ENCODE data around the gene MAGI2. TPM values are rescaled to one million over a fixed set of nuclear protein-coding genes. Genes with fewer than 3 reads are reported as not detected.
"Not testable (repeated sequence)": the region's sequence is repeated elsewhere in the genome, so short reads cannot be mapped to it uniquely, and the experiment has no call there.

MAGI2 gene
- total RNA-seq, 1 donor from 2014 or later = 11.4 TPM

- no peak overlapping the region for H3K27ac Mint-ChIP-seq
- no peaks in the 10 kb centered on the region for H3K9me3 Mint-ChIP-seq (ENCODE audit: low read depth)
- H3K4me1 Mint-ChIP-seq (ENCODE audit: low read depth) = peaks cover 2% of the 10 kb centered on the region
- TF ChIP-seq CTCF (IDR thresholded peaks at IDR 0.05; ENCODE audit: unreplicated experiment) = no peak
- no peaks in the 10 kb centered on the region for H3K27me3 Mint-ChIP-seq
- no peaks in the 10 kb centered on the region for H3K36me3 Mint-ChIP-seq (ENCODE audit: insufficient read depth)
- no peak overlapping the region for H3K4me3 Mint-ChIP-seq (ENCODE audit: low read depth)
- DNase-seq (ENCODE audit: low spot score, unreplicated experiment) = no peak
These were observed 859.3 kb downstream of the MAGI2 start for GRCh38 chr7:78594156-78594555.

DNA sequence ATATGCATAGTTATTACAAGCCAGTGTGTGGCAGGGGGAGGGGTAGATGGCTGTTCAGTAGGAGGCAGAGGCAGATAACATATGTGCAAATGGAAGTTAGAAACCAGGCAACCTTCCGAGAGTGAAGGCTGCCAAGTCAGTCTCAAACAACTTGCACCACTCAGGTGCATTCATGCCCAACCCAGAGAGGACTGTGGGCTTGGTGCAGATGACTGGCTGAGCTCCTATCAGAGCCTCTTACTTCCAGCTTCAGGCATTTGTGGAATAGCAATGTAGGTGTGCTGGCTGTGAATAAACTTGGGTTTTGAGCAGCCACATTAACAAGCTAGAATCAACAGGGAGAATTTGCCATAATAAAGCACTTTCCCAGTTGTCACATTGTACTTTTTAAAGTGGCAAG, 865.1 kb downstream of the MAGI2 start:
- no peak for TF ChIP-seq CTCF (IDR thresholded peaks at IDR 0.05; ENCODE audit: unreplicated experiment)
- Mint-ChIP-seq H3K36me3 (ENCODE audit: insufficient read depth) (no peaks in the 10 kb centered on the region), H3K4me3 (ENCODE audit: low read depth) (no peak overlapping the region), H3K27ac (no peak overlapping the region), H3K4me1 (ENCODE audit: low read depth) (peaks cover 2% of the 10 kb centered on the region), H3K27me3 (no peaks in the 10 kb centered on the region), H3K9me3 (ENCODE audit: low read depth) (no peaks in the 10 kb centered on the region)
- DNase-seq (ENCODE audit: low spot score, unreplicated experiment) = no peak

DNA sequence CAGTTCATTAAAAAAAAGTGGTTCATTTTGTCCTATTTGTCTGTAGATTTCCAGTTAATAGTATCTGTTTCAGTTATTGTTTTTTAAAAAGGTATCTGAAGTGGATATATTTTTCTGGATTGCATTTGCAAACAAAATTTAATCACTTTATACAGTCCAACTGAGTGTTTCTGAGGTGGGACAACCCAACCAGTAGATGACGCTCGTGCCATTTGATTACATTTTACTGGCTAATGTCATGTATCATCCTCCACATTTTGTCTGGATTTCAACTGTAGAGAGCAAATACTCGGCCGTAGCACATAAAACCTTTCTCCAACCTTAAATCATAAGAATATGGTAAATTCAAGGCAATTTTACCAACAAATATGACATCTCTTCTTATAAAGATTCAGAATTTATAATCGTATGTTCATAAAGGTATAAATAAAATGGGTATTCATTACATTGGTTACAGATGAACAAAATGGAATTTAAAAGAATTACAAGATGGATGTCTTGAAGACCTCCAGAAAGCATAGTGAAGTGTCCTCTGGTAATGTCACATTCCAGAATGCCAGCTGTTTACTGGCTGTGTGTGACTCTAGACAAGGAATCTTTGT, 865.9 kb downstream of the MAGI2 start:
- Mint-ChIP-seq H3K27ac (no peak overlapping the region), H3K27me3 (no peaks in the 10 kb centered on the region), H3K9me3 (ENCODE audit: low read depth) (no peaks in the 10 kb centered on the region), H3K4me3 (ENCODE audit: low read depth) (no peak overlapping the region), H3K4me1 (ENCODE audit: low read depth) (peaks cover 2% of the 10 kb centered on the region), H3K36me3 (ENCODE audit: insufficient read depth) (no peaks in the 10 kb centered on the region)
- no peak for DNase-seq (ENCODE audit: low spot score, unreplicated experiment)
- TF ChIP-seq CTCF (IDR thresholded peaks at IDR 0.05; ENCODE audit: unreplicated experiment) = no peak

DNA sequence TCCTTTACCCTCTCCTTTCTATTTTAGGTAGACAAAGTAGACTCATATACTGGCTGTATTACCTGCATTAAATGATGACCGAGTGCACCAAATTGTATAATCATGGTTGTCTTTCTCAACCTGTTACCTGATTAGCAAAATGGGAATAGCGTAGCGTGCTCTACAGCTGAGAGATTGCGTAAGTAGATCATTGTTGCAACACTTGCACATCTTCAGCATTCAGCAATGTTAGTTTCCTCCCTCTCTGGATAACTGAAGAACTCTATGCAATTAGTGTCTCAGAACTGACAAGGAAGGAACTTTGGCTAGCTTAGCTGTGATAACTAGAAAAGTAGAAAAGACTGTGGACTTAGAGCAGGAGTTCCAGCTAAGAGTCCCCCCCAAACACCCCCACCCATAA, 867.5 kb downstream of the MAGI2 start:
- Mint-ChIP-seq H3K36me3 (ENCODE audit: insufficient read depth) (no peaks in the 10 kb centered on the region), H3K4me3 (ENCODE audit: low read depth) (no peak overlapping the region), H3K4me1 (ENCODE audit: low read depth) (peaks cover 2% of the 10 kb centered on the region), H3K9me3 (ENCODE audit: low read depth) (no peaks in the 10 kb centered on the region), H3K27ac (no peak overlapping the region), H3K27me3 (no peaks in the 10 kb centered on the region)
- no peak for DNase-seq (ENCODE audit: low spot score, unreplicated experiment)
- TF ChIP-seq CTCF (IDR thresholded peaks at IDR 0.05; ENCODE audit: unreplicated experiment) = no peak

- no peak for DNase-seq (ENCODE audit: low spot score, unreplicated experiment)
- Mint-ChIP-seq H3K27me3 (no peaks in the 10 kb centered on the region), H3K4me1 (ENCODE audit: low read depth) (no peaks in the 10 kb centered on the region), H3K27ac (no peak overlapping the region), H3K9me3 (ENCODE audit: low read depth) (no peaks in the 10 kb centered on the region), H3K36me3 (ENCODE audit: insufficient read depth) (no peaks in the 10 kb centered on the region), H3K4me3 (ENCODE audit: low read depth) (no peak overlapping the region)
- TF ChIP-seq CTCF (IDR thresholded peaks at IDR 0.05; ENCODE audit: unreplicated experiment) = no peak
These were observed 874.8 kb downstream of the MAGI2 start for GRCh38 chr7:78578686-78579085.

DNA sequence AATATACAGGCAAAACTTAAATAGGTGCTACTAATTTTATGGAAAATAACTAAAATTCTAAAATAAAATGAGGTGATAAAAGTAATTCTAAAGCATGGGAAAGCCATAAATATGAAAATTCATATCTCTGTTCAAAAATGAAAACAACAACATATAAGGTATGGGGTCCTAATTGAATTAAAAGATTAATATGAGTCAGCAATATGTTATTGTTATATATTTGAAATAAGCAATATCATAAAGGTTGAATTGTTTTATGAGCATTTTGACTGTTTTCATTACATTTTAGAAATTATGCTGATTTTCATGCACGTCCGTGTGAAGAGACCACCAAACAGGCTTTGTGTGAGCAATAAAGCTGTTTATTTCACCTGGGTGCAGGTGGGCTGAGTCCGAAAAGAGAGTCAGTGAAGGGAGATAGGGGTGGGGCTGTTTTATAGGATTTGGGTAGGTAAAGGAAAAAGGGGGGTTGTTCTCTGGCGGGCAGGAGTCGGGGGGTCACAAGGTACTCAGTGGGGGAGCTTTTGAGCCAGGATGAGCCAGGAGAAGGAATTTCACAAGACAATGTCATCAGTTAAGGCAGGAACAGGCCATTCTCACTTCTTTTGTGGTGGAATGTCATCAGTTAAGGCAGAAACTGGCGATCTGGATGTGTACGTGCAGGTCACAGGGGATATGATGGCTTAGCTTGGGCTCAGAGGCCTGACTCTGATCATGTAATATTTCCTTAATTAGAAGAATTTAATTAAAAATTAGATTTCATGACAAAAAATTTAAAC, 876.1 kb downstream of the MAGI2 start:
- H3K36me3 Mint-ChIP-seq (ENCODE audit: insufficient read depth); H3K9me3 Mint-ChIP-seq (ENCODE audit: low read depth); H3K27ac Mint-ChIP-seq; DNase-seq (ENCODE audit: low spot score, unreplicated experiment); H3K27me3 Mint-ChIP-seq; H3K4me1 Mint-ChIP-seq (ENCODE audit: low read depth); H3K4me3 Mint-ChIP-seq (ENCODE audit: low read depth): not testable (repeated sequence)
